ENCODE data around the gene TAOK3.
A peak's percentile ranks its signal among the peaks of the same experiment; 100 is the strongest.
"Not testable (repeated sequence)": the region's sequence is repeated elsewhere in the genome, so short reads cannot be mapped to it uniquely, and the experiment has no call there.

TAOK3 gene

GRCh38 chr12:118374126-118374725 is 1.5 kb upstream of the TAOK3 start:
- no peak for DNase-seq (ENCODE audit: low read depth in 1 of 2, low spot score in 1 of 2)

DNA sequence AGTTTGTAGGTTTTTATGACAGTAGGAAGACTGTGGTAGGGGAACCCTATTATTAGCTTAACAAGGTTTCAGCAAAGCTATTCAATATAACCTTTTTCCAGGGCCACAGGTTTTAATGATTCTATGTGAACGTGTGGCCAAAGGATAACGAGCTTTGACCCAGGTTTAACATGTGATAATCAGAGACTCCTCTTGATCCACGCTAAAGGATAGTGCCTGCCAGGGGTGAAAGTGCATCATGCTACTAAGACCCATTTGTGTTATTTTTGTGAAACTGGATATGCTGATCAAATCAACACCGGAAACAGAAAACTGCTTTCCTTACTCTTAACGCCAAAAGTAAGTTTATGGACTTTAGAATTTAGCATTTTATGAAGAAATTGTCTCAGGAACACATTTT is 909 bp upstream of the TAOK3 start:
- no peak for DNase-seq (ENCODE audit: low read depth in 1 of 2, low spot score in 1 of 2)

GRCh38 chr12:118371321-118372282 is 1.1 kb downstream of the TAOK3 start:
- DNase-seq (ENCODE audit: low read depth in 1 of 2, low spot score in 1 of 2) = no peak

- DNase-seq (ENCODE audit: low read depth in 1 of 2, low spot score in 1 of 2) = no peak
Observed at GRCh38 chr12:118370601-118371000, 2.1 kb downstream of the TAOK3 start.

- DNase-seq (ENCODE audit: low read depth in 1 of 2, low spot score in 1 of 2) = no peak
Observed at GRCh38 chr12:118368821-118369220, 3.9 kb downstream of the TAOK3 start.

GRCh38 chr12:118361889-118362288 is 10.8 kb downstream of the TAOK3 start:
- DNase-seq (ENCODE audit: low read depth in 1 of 2, low spot score in 1 of 2) = no peak

- DNase-seq (ENCODE audit: low read depth in 1 of 2, low spot score in 1 of 2) = no peak
Observed at GRCh38 chr12:118361092-118361404, 11.7 kb downstream of the TAOK3 start.

- DNase-seq (ENCODE audit: low read depth in 1 of 2, low spot score in 1 of 2) = no peak
Observed at GRCh38 chr12:118359541-118359915, 13.2 kb downstream of the TAOK3 start.

DNA sequence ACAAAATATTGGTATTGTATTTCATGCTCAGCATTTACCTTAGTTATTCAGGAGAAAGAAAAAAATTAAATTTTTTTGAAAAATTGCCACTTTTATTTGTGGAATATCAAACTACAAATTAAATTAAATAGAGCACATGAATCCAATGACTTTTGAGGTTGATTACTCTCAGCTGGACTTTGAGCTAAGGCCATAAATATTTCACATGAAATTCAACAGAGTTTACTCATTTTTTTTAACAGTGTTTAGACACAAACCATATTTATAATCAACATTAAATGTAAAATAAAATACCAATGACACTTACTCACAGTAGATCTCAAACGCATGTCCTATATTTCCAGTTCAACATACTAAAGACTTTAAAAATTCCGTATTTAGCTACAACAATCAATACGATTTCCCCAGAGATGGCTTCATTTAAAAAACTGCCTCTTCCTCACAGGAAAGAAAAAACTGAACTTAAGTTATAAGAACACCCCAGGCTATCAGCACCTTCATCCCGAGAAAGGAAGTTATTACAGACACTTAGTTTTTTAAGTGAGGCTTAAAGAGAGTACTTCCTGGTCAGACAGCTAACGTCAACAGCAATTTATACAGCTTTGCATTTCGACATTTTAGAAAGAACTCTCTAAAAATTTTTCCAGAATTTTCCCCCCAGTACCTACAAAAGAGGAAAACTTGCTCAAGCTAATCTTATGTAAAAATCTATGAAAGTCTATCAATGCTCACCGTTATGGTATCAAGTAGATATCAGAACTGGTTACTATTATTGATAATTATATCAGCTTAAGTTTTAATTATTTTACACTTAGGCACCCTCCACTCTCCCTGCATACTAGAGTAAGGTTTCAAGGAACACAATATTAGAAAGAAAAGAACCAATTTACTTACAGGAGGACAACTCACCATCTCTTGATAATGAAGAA is 13.8 kb downstream of the TAOK3 start:
- no peak for DNase-seq (ENCODE audit: low read depth in 1 of 2, low spot score in 1 of 2)

DNA sequence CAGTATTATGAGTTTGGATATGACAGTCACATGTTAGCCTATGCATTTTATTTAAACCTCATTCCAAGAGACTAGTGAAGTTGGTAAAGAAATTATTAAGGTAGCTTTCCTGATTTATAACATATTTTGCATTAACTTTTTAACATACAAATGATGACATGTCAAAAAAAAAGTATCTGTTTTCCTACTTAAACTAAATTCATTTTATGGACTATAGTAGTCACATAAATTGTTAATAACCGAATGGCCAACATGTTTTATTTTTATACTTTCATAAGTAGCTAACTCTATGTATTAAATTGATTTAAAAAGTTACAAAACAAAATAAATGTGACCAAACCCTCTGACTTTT is 14.7 kb downstream of the TAOK3 start:
- DNase-seq (ENCODE audit: low read depth in 1 of 2, low spot score in 1 of 2) = no peak

DNA sequence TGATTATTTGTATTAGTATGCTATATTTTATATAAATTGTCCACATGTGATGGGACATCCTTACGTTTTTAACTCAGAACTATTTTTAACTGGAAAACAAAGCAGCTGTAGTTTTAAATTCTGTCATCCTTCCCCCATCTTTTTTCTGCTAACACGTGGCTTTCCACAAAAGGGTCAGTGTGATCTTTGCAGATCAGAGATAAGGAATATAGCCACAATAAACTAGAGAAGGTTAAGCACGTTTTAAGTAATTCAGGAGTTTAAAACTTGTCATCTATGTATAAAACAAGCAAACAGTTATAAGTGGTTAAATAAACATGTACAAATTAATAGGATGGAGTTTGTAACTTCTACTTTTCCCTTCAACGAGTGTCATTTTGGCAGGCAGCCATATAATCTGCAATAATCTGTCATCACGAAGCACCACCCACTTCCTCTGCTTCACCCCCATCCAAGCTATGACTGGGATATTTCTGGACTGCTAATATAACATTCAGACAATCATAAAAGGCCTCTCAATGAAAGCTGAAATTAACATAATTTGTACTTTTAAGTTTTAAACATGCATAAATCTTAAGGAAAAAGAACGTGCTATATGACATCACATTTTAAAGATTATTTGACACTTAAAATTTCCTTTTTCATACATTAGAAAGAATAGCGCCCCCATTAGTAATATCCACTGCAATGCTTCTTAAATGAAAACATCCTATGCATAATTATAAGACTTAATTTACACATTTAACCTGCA is 15.3 kb downstream of the TAOK3 start:
- peak in 1 of 2 donors; percentile 34 for DNase-seq (ENCODE audit: low read depth in 1 of 2, low spot score in 1 of 2)

- no peak for DNase-seq (ENCODE audit: low read depth in 1 of 2, low spot score in 1 of 2)
Observed at GRCh38 chr12:118356809-118357256, 15.9 kb downstream of the TAOK3 start.

- no peak for DNase-seq (ENCODE audit: low read depth in 1 of 2, low spot score in 1 of 2)
Observed at GRCh38 chr12:118355843-118356242, 16.9 kb downstream of the TAOK3 start.

- no peak for DNase-seq (ENCODE audit: low read depth in 1 of 2, low spot score in 1 of 2)
Observed at GRCh38 chr12:118354903-118355302, 17.8 kb downstream of the TAOK3 start.

DNA sequence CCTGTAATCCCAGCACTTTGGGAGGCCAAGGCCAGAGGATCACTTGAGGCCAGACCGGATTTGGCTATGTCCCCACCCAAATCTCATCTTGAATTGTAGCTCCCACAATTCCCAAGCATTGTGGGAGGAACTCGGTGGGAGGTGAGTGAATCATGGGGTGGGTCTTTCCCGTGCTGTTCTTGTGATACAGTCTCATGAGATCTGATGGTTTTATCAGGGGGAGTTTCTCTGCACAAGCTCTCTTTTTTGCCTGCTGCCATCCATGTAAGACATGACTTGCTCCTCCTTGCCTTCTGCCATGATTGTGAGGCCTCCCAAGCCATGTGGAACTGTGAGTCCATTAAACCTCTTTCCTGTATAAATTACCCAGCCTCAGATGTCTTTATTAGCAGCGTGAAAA is 18.2 kb downstream of the TAOK3 start:
- DNase-seq (ENCODE audit: low read depth in 1 of 2, low spot score in 1 of 2) = not testable (repeated sequence)

- no peak for DNase-seq (ENCODE audit: low read depth in 1 of 2, low spot score in 1 of 2)
Observed at GRCh38 chr12:118353721-118354120, 19.0 kb downstream of the TAOK3 start.

GRCh38 chr12:118350908-118351559 is 21.7 kb downstream of the TAOK3 start:
- DNase-seq (ENCODE audit: low read depth in 1 of 2, low spot score in 1 of 2) = no peak

- no peak for DNase-seq (ENCODE audit: low read depth in 1 of 2, low spot score in 1 of 2)
Observed at GRCh38 chr12:118347916-118348315, 24.8 kb downstream of the TAOK3 start.

- DNase-seq (ENCODE audit: low read depth in 1 of 2, low spot score in 1 of 2) = no peak
Observed at GRCh38 chr12:118346895-118347294, 25.8 kb downstream of the TAOK3 start.

DNA sequence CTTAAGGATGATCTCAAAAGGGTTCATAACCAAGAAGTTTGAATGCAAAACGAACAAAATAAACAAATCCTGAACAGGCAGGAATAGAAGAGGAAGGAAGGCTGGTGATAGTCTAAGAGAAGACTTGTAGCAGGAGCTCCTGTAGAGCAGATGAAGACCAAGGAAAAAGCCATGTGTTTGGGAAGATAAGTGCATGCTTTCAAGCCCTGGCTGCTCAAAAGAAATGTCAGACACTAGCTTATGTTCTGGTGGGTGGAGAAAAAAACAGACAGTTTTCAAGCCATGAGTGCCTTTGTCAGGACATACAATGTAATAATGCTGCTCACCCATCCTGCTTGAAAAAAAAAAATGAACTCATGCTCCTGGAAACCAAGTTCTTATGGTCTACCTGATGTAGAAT is 27.4 kb downstream of the TAOK3 start:
- no peak for DNase-seq (ENCODE audit: low read depth in 1 of 2, low spot score in 1 of 2)

Measured in activated T-helper 1 cell treated with anti-CD3 and anti-CD28 coated beads, Interleukin-2, amount 50 U/mL, for 16 hours (primary cell).